Measurements from ENCODE around the gene CLCN6.

- TF ChIP-seq LCORL (IDR thresholded peaks at IDR 0.05) (no peak), LCORL (CRISPR knock-in tag; IDR thresholded peaks at IDR 0.05) (no peak), CTCF (CRISPR knock-in tag; IDR thresholded peaks at IDR 0.05) (no peak), CEBPB (IDR thresholded peaks at IDR 0.05; ENCODE audit: borderline replicate concordance, low read depth, low read length) (no peak), CBX5 (CRISPR knock-in tag; IDR thresholded peaks at IDR 0.05; ENCODE audit: borderline replicate concordance) (no peak), MXI1 (IDR thresholded peaks at IDR 0.05; ENCODE audit: borderline replicate concordance, low read depth, low read length) (no peak), NFRKB (IDR thresholded peaks at IDR 0.05) (no peak), RAD21 (CRISPR knock-in tag; IDR thresholded peaks at IDR 0.05) (no peak), SETDB1 (CRISPR knock-in tag; IDR thresholded peaks at IDR 0.05; ENCODE audit: borderline replicate concordance) (no peak), TAF1 (CRISPR knock-in tag; IDR thresholded peaks at IDR 0.05) (no peak)
Observed at GRCh38 chr1:11807133-11807532, 1.1 kb downstream of the CLCN6 start.

Data from HepG2 (cell line).